H9 (cell line): ENCODE data around the gene FAM193A. TPM values are rescaled to one million over a fixed set of nuclear protein-coding genes. Genes with fewer than 3 reads are reported as not detected.

Experiments
- DNase-seq: peaks from one replicate; pipeline ENCODE4 v3.0.0-alpha.2; 2017
- H2AFZ ChIP-seq: one replicate; pipeline ENCODE4 v1.6.1; 2013; ENCODE audit warnings: mild to moderate bottlenecking, low read length, control low read depth, moderate library complexity
- H2AK5ac ChIP-seq: 2 replicates; pipeline ENCODE4 v1.6.1; 2013; ENCODE audit warnings: low read length, control low read depth, mixed read lengths; ENCODE audit not compliant: insufficient read length
- H2BK120ac ChIP-seq: one replicate; pipeline ENCODE4 v1.6.1; 2013; ENCODE audit warnings: low read depth, mild to moderate bottlenecking, low read length, control low read depth, inconsistent platforms; ENCODE audit not compliant: poor library complexity, severe bottlenecking
- H2BK12ac ChIP-seq: 2 replicates; pipeline ENCODE4 v1.6.1; 2013; ENCODE audit warnings: low read length, control low read depth, mixed read lengths, low read depth; ENCODE audit not compliant: insufficient read length
- H2BK15ac ChIP-seq: 2 replicates; pipeline ENCODE4 v1.6.1; 2013; ENCODE audit warnings: low read depth, low read length, control low read depth
- H2BK20ac ChIP-seq: one replicate; pipeline ENCODE4 v1.6.1; 2013; ENCODE audit warnings: low read depth, mild to moderate bottlenecking, low read length, control low read depth, inconsistent platforms; ENCODE audit not compliant: poor library complexity, severe bottlenecking
- H2BK5ac ChIP-seq: 2 replicates; pipeline ENCODE4 v1.6.1; 2013; ENCODE audit warnings: low read length, control low read depth, mixed read lengths; ENCODE audit not compliant: insufficient read length
- H3K14ac ChIP-seq: 2 replicates; pipeline ENCODE4 v1.6.1; 2013; ENCODE audit warnings: low read length, control low read depth; ENCODE audit not compliant: insufficient read depth
- H3K18ac ChIP-seq: 2 replicates; pipeline ENCODE4 v1.6.1; 2013; ENCODE audit warnings: low read depth, mild to moderate bottlenecking, mixed read lengths, low read length, control low read depth; ENCODE audit not compliant: insufficient read length
- H3K23ac ChIP-seq: 2 replicates; pipeline ENCODE4 v1.6.1; 2013; ENCODE audit warnings: low read length, control low read depth, mixed read lengths, low read depth; ENCODE audit not compliant: insufficient read length
- H3K23me2 ChIP-seq: 2 replicates; pipeline ENCODE4 v1.6.1; 2013; ENCODE audit warnings: low read depth, mild to moderate bottlenecking, mixed read lengths, low read length, control low read depth; ENCODE audit not compliant: insufficient read length, poor library complexity, severe bottlenecking
- H3K27ac ChIP-seq: 2 replicates; pipeline ENCODE4 v1.5.1; 2013; ENCODE audit warnings: low read length, control low read depth, mixed read lengths, low read depth; ENCODE audit not compliant: insufficient read length
- H3K27me3 ChIP-seq: 2 replicates; pipeline ENCODE4 v1.6.1; 2013; ENCODE audit warnings: low read length, control low read depth, inconsistent platforms; ENCODE audit not compliant: insufficient read depth
- H3K4ac ChIP-seq: 2 replicates; pipeline ENCODE4 v1.6.1; 2013; ENCODE audit warnings: low read depth, mild to moderate bottlenecking, control low read depth, inconsistent platforms, low read length, moderate library complexity
- H3K4me1 ChIP-seq: 2 replicates; pipeline ENCODE4 v1.6.1; 2013; ENCODE audit warnings: low read length, control low read depth, inconsistent platforms; ENCODE audit not compliant: insufficient read depth
- H3K4me2 ChIP-seq: 2 replicates; pipeline ENCODE4 v1.6.1; 2013; ENCODE audit warnings: low read length, control low read depth, mixed read lengths; ENCODE audit not compliant: insufficient read length, insufficient read depth
- H3K56ac ChIP-seq: 2 replicates; pipeline ENCODE4 v1.6.1; 2013; ENCODE audit warnings: low read depth, mild to moderate bottlenecking, mixed read lengths, low read length, control low read depth; ENCODE audit not compliant: insufficient read length
- H3K79me1 ChIP-seq: 2 replicates; pipeline ENCODE4 v1.6.1; 2013; ENCODE audit warnings: low read depth, mild to moderate bottlenecking, moderate library complexity, low read length, control low read depth, inconsistent platforms; ENCODE audit not compliant: insufficient read depth, poor library complexity, severe bottlenecking
- H3K79me2 ChIP-seq: 2 replicates; pipeline ENCODE4 v1.6.1; 2013; ENCODE audit warnings: low read length, control low read depth, inconsistent platforms; ENCODE audit not compliant: insufficient read depth
- H3K9ac ChIP-seq: 2 replicates; pipeline ENCODE4 v1.6.1; 2013; ENCODE audit warnings: low read length, control low read depth, mixed read lengths; ENCODE audit not compliant: insufficient read length; ENCODE audit errors: extremely low read depth
- H3K9me3 ChIP-seq: one replicate; pipeline ENCODE4 v1.6.1; 2013; ENCODE audit warnings: low read depth, low read length, inconsistent platforms; ENCODE audit not compliant: control insufficient read depth
- H3T11ph ChIP-seq: one replicate; pipeline ENCODE4 v1.6.1; 2013; ENCODE audit warnings: mild to moderate bottlenecking, low read length, control low read depth, inconsistent platforms
- H4K20me1 ChIP-seq: one replicate; pipeline ENCODE4 v1.6.1; 2013; ENCODE audit not compliant: control insufficient read depth, insufficient read length, insufficient read depth
- H4K5ac ChIP-seq: 2 replicates; pipeline ENCODE4 v1.6.1; 2013; ENCODE audit warnings: low read depth, mild to moderate bottlenecking, mixed read lengths, low read length, control low read depth; ENCODE audit not compliant: insufficient read length
- H4K8ac ChIP-seq: replicated peaks from 2 replicates; pipeline ENCODE4 v1.6.1; 2013; ENCODE audit warnings: low read length, control low read depth, mixed read lengths, low read depth; ENCODE audit not compliant: insufficient read length
- H4K91ac ChIP-seq: 2 replicates; pipeline ENCODE4 v1.6.1; 2013; ENCODE audit warnings: low read depth, mild to moderate bottlenecking, moderate library complexity, mixed read lengths, low read length, control low read depth; ENCODE audit not compliant: insufficient read length
- H3K27ac Mint-ChIP-seq, 3 experiments: 2 replicates in 2 of 3; 3 replicates in 1 of 3; pipeline ENCODE4 v1.8.0; 2020 to 2021; ENCODE audit warnings: mixed read lengths in 3 of 3, mild to moderate bottlenecking in 1 of 3, moderate library complexity in 1 of 3
- H3K27me3 Mint-ChIP-seq: 2 replicates; pipeline ENCODE4 v1.8.0; 2021; ENCODE audit warnings: low read depth, mild to moderate bottlenecking, moderate library complexity, mixed read lengths
- H3K36me3 Mint-ChIP-seq, 3 experiments: 2 replicates in 2 of 3; 3 replicates in 1 of 3; pipeline ENCODE4 v1.8.0; 2020 to 2021; ENCODE audit warnings: low read depth in 3 of 3, mixed read lengths in 3 of 3; ENCODE audit not compliant: insufficient read depth in 1 of 3
- H3K4me1 Mint-ChIP-seq, 2 experiments: 2 replicates each; pipeline ENCODE4 v1.8.0; 2020; ENCODE audit warnings: mixed read lengths in 2 of 2
- H3K4me3 Mint-ChIP-seq, 2 experiments: 2 replicates in 1 of 2; 3 replicates in 1 of 2; pipeline ENCODE4 v1.8.0; 2020 to 2021; ENCODE audit warnings: mild to moderate bottlenecking in 2 of 2, mixed read lengths in 2 of 2, moderate library complexity in 1 of 2
- H3K9me3 Mint-ChIP-seq, 2 experiments: 2 replicates in 1 of 2; 3 replicates in 1 of 2; pipeline ENCODE4 v1.8.0; 2020; ENCODE audit warnings: mild to moderate bottlenecking in 2 of 2, mixed read lengths in 2 of 2, moderate library complexity in 1 of 2
- CTCF ChIP-seq: fragments of 200-600 bp; sonication (generic); conservative IDR thresholded peaks from 3 replicates; pipeline ENCODE4 v1.8.0; 2021; ENCODE audit warnings: antibody characterized with exemption, mild to moderate bottlenecking
- WGBS: extraction: QIAGEN DNeasy Blood & Tissue Kit; methylation state at CpG from one replicate; pipeline ENCODE4 v1.1.7; 2013; ENCODE audit warnings: missing lambda C conversion rate, low lambda C conversion rate, mixed read lengths; ENCODE audit not compliant: insufficient read length; ENCODE audit errors: extremely low coverage; 5-methylcytosine and 5-hydroxymethylcytosine counted together
- total RNA-seq: library from RNA; stranded (reverse); gene quantifications from 2 replicates; pipeline ENCODE4 v1.2.1, GENCODE V29; 2021

FAM193A gene
- total RNA-seq, 1 experiment from 2014 or later = 36.9 TPM

GRCh38 chr4:2565533-2565932 is 29.1 kb downstream of the FAM193A start:
- Histone ChIP-seq H3K27me3 (no peaks in the 10 kb centered on the region), H3K79me1 (peaks cover 13% of the 10 kb centered on the region), H3K14ac (no peak overlapping the region), H3K18ac (no peak overlapping the region), H3K23me2 (no peaks in the 10 kb centered on the region), H4K20me1 (no peaks in the 10 kb centered on the region), H3T11ph (no peak overlapping the region), H3K4ac (no peak overlapping the region), H3K4me1 (peaks cover 2% of the 10 kb centered on the region; the same call in 1 of the 2 replicates), H2AFZ (no peak overlapping the region), H3K27ac (no peak overlapping the region), H3K4me2 (no peak overlapping the region), H2BK20ac (no peak overlapping the region), H3K9ac (no peak overlapping the region), H3K79me2 (peaks cover 24% of the 10 kb centered on the region; the same call in 1 of the 2 replicates), H4K91ac (no peak overlapping the region), H3K56ac (no peak overlapping the region), H4K8ac (no peak overlapping the region), H2BK120ac (no peak overlapping the region), H2BK5ac (no peak overlapping the region), H4K5ac (no peak overlapping the region), H2BK15ac (no peak overlapping the region), H3K23ac (no peak overlapping the region), H3K9me3 (no peaks in the 10 kb centered on the region), H2BK12ac (no peak overlapping the region), H2AK5ac (no peak overlapping the region)
- no CpG with 5 or more reads among the region's 4 CpGs for WGBS
- no peak for DNase-seq
- no peak for TF ChIP-seq CTCF
- no peaks in the 10 kb centered on the region for H3K27me3 Mint-ChIP-seq
- peaks cover 18 to 21% of the 10 kb centered on the region in 2 experiments for H3K4me1 Mint-ChIP-seq
- no peak overlapping the region for H3K4me3 Mint-ChIP-seq
- peak overlapping the region in 2 of 3 experiments; percentile 2 to 61; a peak in 3 of 7 replicates for H3K27ac Mint-ChIP-seq
- peaks cover 4 to 20% (median 20%) of the 10 kb centered on the region in 3 experiments; a peak in 5 of 7 replicates for H3K36me3 Mint-ChIP-seq
- H3K9me3 Mint-ChIP-seq = no peaks in the 10 kb centered on the region
